Ovary (tissue), 9 donors: Measurements from ENCODE around the gene SYNPO2. TPM values are rescaled to one million over a fixed set of nuclear protein-coding genes. Genes with fewer than 3 reads are reported as not detected.

Source experiments
- DNase-seq, 5 donors: peaks; one replicate each; pipeline ENCODE4 v3.0.0-alpha.2; 2019 to 2020
- H3K27ac ChIP-seq, 2 donors: fragments of 200-600 bp; one replicate each; pipeline versions ENCODE4 v1.5.1 to v1.8.0; 2019 to 2022
- H3K27me3 ChIP-seq: fragments of 200-600 bp; one replicate; pipeline ENCODE4 v1.8.0; 2022
- H3K36me3 ChIP-seq: fragments of 200-600 bp; sonication (generic); one replicate; pipeline ENCODE4 v1.5.1; 2019
- H3K4me1 ChIP-seq: one replicate; pipeline ENCODE4 v1.8.1; 2013; ENCODE audit warnings: mild to moderate bottlenecking, moderate library complexity; ENCODE audit not compliant: insufficient read depth
- H3K4me3 ChIP-seq: fragments of 200-600 bp; sonication (generic); one replicate; pipeline ENCODE4 v1.5.1; 2017
- H3K9me3 ChIP-seq, 2 donors: fragments of 200-600 bp in 1 of 2; sonication (generic) in 1 of 2; one replicate each; pipeline versions ENCODE4 v1.5.1 to v1.8.1; 2013 to 2019; ENCODE audit warnings: mild to moderate bottlenecking in 1 of 2, moderate library complexity in 1 of 2
- EP300 ChIP-seq: sonication (generic); formaldehyde crosslinking; IDR thresholded peaks from one replicate; pipeline ENCODE4 v1.6.1; 2017; ENCODE audit warnings: antibody characterized with exemption
- POLR2A ChIP-seq: fragments of 450-650 bp; IDR thresholded peaks from one replicate; pipeline ENCODE4 v1.6.1; 2017; ENCODE audit warnings: antibody characterized with exemption, mild to moderate bottlenecking, moderate library complexity
- WGBS, 3 donors: extraction: QIAGEN DNeasy Blood & Tissue Kit in 1 of 3; methylation state at CpG; one replicate each; pipeline versions ENCODE4 v1.1.5 to v1.1.7; 2013 to 2017; 5-methylcytosine and 5-hydroxymethylcytosine counted together
- intact Hi-C, 4 donors: fragments of 100-400 bp; cut with DNase I; formaldehyde crosslinking; loops; one replicate each; pipeline versions ENCODE4 v1.11.0 to v1.15.1; 2022 to 2023
- polyA plus RNA-seq, 2 donors: library from polyadenylated mRNA; stranded (reverse); fragments of 200-250 nt in 1 of 2; fragments of 350-450 nt in 1 of 2; fragmentation: Illumina TruSeq in 1 of 2; extraction: RNeasy Lipid Tissue Mini Kit (QIAGEN cat#74804) in 1 of 2; gene quantifications; one replicate each; pipeline ENCODE4 v1.2.3, GENCODE V29; 2013 to 2014
- total RNA-seq, 7 donors: library from RNA; depleted of rRNA in 2 of 7; stranded (reverse); fragments of >200 nt in 2 of 7; fragmentation: NEBNext Ultra II Directional in 3 of 7; extraction: Animal tissue kit (Norgen Biotek cat#: 25700) in 3 of 7; gene quantifications; one replicate each; pipeline versions ENCODE4 v1.1.0 to v1.2.4, GENCODE V29; 2016 to 2023
- TF ChIP-seq, protein P1 (sequence below), 3 donors: fragments of 450-650 bp in 2 of 3; fragments of 200-600 bp in 1 of 3; IDR thresholded peaks; one replicate each; pipeline versions ENCODE4 v1.5.1 to v1.8.0; 2016 to 2022; ENCODE audit warnings: antibody characterized with exemption in 3 of 3, mild to moderate bottlenecking in 1 of 3
- donor health status: DM: no; HTN: no; CAD: no; lungs with moderate emphysema.
- donor health status: DM: no; HTN: no; CAD: no.
- donor health status: Bipolar disorder and iron deficiency.
- donor health status: DM: yes; HTN: yes; CAD: no.
- donor health status: DM: no; HTN: no; CAD: no.
- donor health status: DM: yes; HTN: yes; CAD: no.

The SYNPO2 gene
- total and polyA plus RNA-seq, 9 donors, result 54.8 to 265 (median 121) TPM

DNA sequence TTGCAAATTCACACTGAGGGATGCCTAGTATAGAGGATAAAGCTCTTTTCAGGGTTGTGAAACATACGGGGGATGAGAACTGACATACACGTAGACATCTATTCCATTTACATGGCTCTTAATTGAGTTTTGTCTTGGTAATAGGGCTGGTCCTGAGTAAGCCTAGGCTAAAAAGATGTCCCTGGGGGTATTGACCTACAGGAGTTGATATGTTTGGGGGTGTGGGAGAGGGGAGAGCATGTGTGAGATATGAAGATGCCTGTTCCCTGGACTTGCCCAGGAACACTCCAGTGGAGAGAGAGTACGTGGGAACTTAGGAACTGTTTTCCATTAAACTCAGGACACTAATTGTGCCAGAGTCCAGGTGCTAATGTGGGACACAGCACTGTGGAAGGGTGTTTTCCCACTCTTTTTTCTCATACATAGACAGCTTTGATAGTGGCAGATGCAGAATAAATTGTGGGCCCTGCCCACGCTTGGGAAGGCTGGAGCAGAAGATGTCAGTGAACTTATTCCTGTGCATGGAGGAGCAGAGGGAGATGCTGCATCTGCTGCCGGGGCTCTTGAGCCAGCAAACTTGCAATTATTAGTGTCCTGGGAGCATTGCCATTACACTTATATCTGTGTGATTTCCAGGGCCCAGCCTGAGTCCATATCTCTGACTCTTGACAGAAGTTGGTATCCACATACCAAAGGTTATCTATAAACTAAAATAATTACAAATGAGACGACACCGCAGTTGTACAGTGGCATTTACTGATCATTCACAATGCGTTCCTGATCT lies 20.7 kb downstream of the SYNPO2 start:
- H3K4me1 ChIP-seq, result peaks cover 19% of the 10 kb centered on the region
- TF ChIP-seq, protein P1, sequence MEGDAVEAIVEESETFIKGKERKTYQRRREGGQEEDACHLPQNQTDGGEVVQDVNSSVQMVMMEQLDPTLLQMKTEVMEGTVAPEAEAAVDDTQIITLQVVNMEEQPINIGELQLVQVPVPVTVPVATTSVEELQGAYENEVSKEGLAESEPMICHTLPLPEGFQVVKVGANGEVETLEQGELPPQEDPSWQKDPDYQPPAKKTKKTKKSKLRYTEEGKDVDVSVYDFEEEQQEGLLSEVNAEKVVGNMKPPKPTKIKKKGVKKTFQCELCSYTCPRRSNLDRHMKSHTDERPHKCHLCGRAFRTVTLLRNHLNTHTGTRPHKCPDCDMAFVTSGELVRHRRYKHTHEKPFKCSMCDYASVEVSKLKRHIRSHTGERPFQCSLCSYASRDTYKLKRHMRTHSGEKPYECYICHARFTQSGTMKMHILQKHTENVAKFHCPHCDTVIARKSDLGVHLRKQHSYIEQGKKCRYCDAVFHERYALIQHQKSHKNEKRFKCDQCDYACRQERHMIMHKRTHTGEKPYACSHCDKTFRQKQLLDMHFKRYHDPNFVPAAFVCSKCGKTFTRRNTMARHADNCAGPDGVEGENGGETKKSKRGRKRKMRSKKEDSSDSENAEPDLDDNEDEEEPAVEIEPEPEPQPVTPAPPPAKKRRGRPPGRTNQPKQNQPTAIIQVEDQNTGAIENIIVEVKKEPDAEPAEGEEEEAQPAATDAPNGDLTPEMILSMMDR (IDR thresholded peaks at IDR 0.05), result no peak
- TF ChIP-seq POLR2A (no peak), EP300 (no peak)
- intact Hi-C loops, result no loop called here
- 31 to 34% (median 33%) methylated on average over 8 of the region's 8 CpGs for WGBS, 3 donors
- H3K36me3 ChIP-seq, result no peaks in the 10 kb centered on the region
- DNase-seq, result peak in 1 of 5 donors; percentile 41
- H3K9me3 ChIP-seq, result no peaks in the 10 kb centered on the region
- peak overlapping the region in 1 of 2 donors; percentile 4 for H3K27ac ChIP-seq
- H3K4me3 ChIP-seq, result no peak overlapping the region
- H3K27me3 ChIP-seq, result no peaks in the 10 kb centered on the region

DNA sequence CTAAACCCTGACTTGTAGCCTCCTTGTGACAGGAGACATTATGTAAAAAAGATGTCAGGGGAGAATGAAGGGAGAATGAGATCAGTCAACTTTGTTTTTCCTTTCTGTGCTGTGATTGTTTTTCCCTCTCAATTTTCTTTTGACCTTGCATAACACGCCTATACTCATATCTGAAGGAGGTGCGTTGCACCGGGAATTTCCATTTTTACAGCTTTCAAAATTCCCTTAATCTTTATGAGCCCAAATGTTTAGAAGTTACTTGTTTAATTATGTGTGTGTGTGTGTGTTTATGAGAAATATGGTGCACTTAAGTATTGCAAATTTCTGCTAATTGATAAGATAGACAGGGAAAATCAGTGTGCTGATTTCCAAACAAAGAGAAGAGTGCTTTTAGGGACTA lies 21.6 kb downstream of the SYNPO2 start:
- TF ChIP-seq POLR2A (no peak), EP300 (no peak)
- TF ChIP-seq, protein P1 (IDR thresholded peaks at IDR 0.05), result no peak
- Histone ChIP-seq H3K27ac (peak overlapping the region in 1 of 2 donors; percentile 52), H3K4me3 (no peak overlapping the region), H3K36me3 (no peaks in the 10 kb centered on the region), H3K4me1 (peaks cover 16% of the 10 kb centered on the region), H3K27me3 (no peaks in the 10 kb centered on the region), H3K9me3 (no peaks in the 10 kb centered on the region)
- WGBS, 3 donors, result 15 to 29% (median 17%) methylated on average over 3 of the region's 3 CpGs
- no peak for DNase-seq
- intact Hi-C loops, result no loop called here

DNA sequence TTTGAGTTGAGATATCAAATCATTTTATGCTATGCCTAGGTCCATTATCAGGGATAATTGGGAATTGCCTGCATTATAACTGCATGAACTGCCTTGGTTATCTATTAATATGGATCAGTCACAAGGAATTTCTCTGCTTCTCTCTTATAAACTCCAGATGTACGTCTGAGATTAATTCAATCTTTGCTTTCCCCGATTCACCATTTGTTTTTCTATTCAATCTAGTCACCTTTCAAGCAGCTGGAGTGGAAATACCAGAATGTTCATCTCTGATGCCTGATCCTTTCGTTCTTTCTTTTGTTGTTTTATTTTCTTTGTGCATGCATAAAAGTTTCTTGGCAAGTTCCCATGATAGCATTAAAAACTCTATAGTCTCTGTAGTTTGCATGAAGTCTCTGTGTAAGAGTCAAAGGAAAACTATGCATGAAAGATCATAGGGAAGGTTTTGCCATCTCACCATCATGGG lies 22.6 kb downstream of the SYNPO2 start:
- 28 to 51% (median 31%) methylated on average over 3 of the region's 3 CpGs for WGBS, 3 donors
- Histone ChIP-seq H3K4me1 (peaks cover 11% of the 10 kb centered on the region), H3K27ac (no peak overlapping the region), H3K36me3 (no peaks in the 10 kb centered on the region), H3K9me3 (no peaks in the 10 kb centered on the region), H3K4me3 (no peak overlapping the region), H3K27me3 (no peaks in the 10 kb centered on the region)
- no peak for DNase-seq
- intact Hi-C loops, result no loop called here
- TF ChIP-seq EP300 (no peak), POLR2A (no peak)
- TF ChIP-seq, protein P1 (IDR thresholded peaks at IDR 0.05), result no peak

DNA sequence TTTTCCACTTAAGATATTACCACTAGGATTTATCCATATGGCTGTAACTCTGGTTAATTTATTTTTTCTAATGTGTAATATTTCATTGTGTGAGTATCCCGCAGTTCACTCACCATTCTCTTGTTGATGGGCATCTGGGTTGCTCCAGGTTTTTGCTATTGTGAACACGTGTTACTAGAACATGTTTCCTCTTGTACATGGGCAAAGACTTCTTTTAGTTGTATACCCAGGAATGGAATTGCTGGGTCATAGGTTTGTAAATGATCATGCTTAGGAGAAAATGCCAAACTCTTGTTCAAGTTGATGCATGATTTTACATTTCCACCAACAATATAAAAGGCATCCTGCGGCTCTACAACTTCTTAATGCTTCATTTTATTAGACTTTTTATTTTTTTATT lies 26.8 kb downstream of the SYNPO2 start:
- H3K9me3 ChIP-seq, result no peaks in the 10 kb centered on the region
- H3K27me3 ChIP-seq, result no peaks in the 10 kb centered on the region
- WGBS, 3 donors, result 94 to 96% (median 95%) methylated on average over 3 of the region's 3 CpGs
- peaks cover 13% of the 10 kb centered on the region for H3K4me1 ChIP-seq
- H3K27ac ChIP-seq, result no peak overlapping the region
- H3K4me3 ChIP-seq, result no peak overlapping the region
- no peak for DNase-seq
- TF ChIP-seq EP300, result no peak
- TF ChIP-seq, protein P1 (IDR thresholded peaks at IDR 0.05), result no peak
- TF ChIP-seq POLR2A, result no peak
- intact Hi-C loops, result no loop called here
- no peaks in the 10 kb centered on the region for H3K36me3 ChIP-seq
